ENCODE results near the gene CATSPER2.
"Not testable (repeated sequence)": the region's sequence is repeated elsewhere in the genome, so short reads cannot be mapped to it uniquely, and the experiment has no call there.

Gene CATSPER2

DNA sequence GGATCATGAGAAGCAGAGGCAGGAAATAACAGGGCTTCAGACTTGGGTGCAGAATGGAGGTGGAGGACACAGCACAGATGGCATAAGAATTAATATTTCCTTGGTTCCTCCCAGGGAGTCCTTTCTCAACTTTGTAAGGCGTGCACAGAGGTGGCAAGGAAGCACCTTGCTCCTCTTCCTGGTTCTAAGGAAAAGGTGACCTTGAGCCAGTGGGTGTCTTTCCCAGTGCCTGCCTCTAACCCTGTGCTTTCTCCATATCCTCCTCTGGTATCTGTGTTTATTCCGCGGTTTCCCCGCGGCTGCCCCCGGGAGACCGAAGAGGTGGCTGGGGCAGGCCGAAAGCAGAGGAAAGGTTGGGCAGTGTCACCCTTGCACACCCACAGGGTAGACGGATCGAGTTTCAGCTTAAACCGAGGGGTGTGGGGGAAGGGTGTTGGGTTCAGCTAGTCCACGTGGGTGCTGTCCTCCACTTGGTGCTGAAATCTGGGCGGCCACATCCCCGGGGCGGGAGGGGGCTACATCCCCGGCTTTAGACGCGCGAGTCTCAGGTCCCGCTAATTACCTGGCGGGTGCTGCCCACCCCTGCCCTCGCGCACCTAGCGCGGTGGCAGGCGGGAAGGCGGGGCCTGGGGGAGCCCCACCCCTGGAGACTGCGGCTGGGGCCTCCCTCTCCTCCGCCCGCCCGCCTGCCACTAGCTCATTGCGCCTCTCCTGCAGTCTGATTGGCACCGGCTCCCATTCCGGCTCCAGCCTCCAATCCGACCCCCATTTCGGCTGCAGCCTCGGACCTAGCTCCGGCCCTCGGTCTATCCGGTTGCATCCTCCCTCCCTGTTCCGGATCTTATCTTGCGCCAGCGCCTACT, 55.1 kb downstream of the CATSPER2 start, which contains the start of gene CKMT1B:
Gene CKMT1B, plus strand, starts transcription at position 700 of the 863 bp plus-strand sequence. CDS start 192 bp downstream, outside the sequence.
- not testable (repeated sequence) for DNase-seq (ENCODE audit: low spot score)

DNA sequence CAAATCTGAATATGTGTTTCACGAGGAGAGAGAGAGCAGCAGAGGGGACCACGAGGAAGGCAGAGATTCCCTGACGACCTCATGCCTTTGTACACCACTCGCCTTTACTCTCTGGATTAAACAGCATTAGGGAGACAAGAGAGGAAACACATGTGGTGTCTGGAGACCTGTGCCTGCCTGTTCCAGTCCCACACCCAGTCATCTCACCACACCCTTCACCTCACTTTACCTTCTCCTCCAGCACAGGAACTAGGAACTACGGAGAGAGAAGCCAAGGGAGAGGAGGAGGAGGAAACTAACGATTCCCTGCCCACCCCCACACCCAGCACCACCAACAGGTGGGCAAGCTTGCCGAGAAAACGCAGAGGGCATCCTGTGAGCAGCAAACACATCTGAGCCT, 55.8 kb downstream of the CATSPER2 start:
- not testable (repeated sequence) for DNase-seq (ENCODE audit: low spot score)

DNA sequence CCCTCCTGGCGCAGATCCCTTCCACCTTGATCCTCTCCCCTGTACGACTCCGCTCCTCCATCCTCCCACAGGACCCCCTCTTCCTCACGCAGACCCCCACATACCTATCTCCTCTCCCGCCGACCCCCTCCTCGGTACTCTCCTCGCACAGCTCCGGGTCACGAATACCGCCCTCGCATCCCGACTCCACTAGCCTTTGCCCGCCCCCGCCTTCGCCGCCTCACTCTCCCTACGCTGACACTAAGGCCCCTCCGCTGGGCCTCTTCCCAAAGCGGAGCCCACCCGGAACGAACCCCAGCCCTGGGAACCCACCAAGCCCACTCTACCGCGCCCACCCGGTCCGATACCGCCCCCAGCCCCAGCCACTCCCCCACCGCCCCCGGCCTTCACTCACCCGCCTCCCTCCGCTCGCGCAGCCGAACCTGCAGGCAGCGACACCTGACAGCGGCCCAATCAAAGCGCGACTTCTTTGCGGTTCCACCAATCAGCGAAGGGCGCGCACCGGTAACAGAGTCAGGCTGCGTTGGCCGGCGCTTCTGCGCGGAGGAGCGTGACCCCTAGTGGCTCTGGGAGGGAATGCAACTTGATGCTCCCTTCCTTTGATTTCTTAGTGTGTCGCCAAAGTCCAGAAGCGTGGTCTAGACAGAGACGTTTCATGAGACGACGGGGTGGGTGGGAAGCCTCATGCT, 58.7 kb downstream of the CATSPER2 start, which contains the start of gene PPIP5K1:
Gene PPIP5K1, minus strand, starts transcription at position 431 of the 689 bp plus-strand sequence. CDS start 5,704 bp downstream, outside the sequence.
- not testable (repeated sequence) for DNase-seq (ENCODE audit: low spot score)
